T-helper 1 cell (primary cell): ENCODE data around the gene C19orf81.

ENCODE experiments used
- DNase-seq, 5 donors: peaks; one replicate each; pipeline ENCODE4 v3.0.0-alpha.2; 2012 to 2020

Gene C19orf81

GRCh38 chr19:50629801-50630200 is 19.4 kb upstream of the C19orf81 start:
- DNase-seq, result no peak

GRCh38 chr19:50632151-50632835 is 17.0 kb upstream of the C19orf81 start:
- no peak for DNase-seq

GRCh38 chr19:50633359-50633758 is 15.9 kb upstream of the C19orf81 start:
- no peak for DNase-seq

GRCh38 chr19:50633973-50634372 is 15.3 kb upstream of the C19orf81 start:
- no peak for DNase-seq

GRCh38 chr19:50636317-50637085 is 12.7 kb upstream of the C19orf81 start:
- DNase-seq, result no peak

- no peak for DNase-seq
These were observed 10.6 kb upstream of the C19orf81 start for GRCh38 chr19:50638600-50638999.

GRCh38 chr19:50639121-50640112 is 9.8 kb upstream of the C19orf81 start, which contains the start of gene SYT3:
Gene SYT3, minus strand, starts transcription at chr19:50639881. Its CDS starts 2,470 bp downstream, at chr19:50637411.
- peak in 1 of 5 donors; percentile 11 for DNase-seq

- DNase-seq, result no peak
These were observed 8.9 kb upstream of the C19orf81 start for GRCh38 chr19:50640368-50640767.

- DNase-seq, result no peak
These were observed 4.8 kb upstream of the C19orf81 start for GRCh38 chr19:50644315-50644915.

GRCh38 chr19:50645107-50645506 is 4.1 kb upstream of the C19orf81 start:
- DNase-seq, result no peak

GRCh38 chr19:50646074-50646807 is 3.0 kb upstream of the C19orf81 start:
- no peak for DNase-seq

- DNase-seq, result no peak
These were observed 1.2 kb upstream of the C19orf81 start for GRCh38 chr19:50647879-50648615.

GRCh38 chr19:50648659-50649058 is 586 bp upstream of the C19orf81 start:
- DNase-seq, result no peak

- no peak for DNase-seq
These were observed 1.9 kb downstream of the C19orf81 start for GRCh38 chr19:50651174-50651573.

- DNase-seq, result no peak
These were observed 3.5 kb downstream of the C19orf81 start for GRCh38 chr19:50652722-50653121.

GRCh38 chr19:50654882-50655281 is 5.6 kb downstream of the C19orf81 start:
- DNase-seq, result no peak

- no peak for DNase-seq
These were observed 8.0 kb downstream of the C19orf81 start for GRCh38 chr19:50657222-50657669.

GRCh38 chr19:50657712-50658440 is 8.6 kb downstream of the C19orf81 start:
- DNase-seq, result peak in 4 of 5 donors; percentile 34 to 93 (median 58)

GRCh38 chr19:50658441-50659317 is 9.4 kb downstream of the C19orf81 start:
- peak in 1 of 5 donors; percentile 77 for DNase-seq
